ENCODE results near the gene TCFL5.

Gene TCFL5

GRCh38 chr20:62864207-62864606, 2.6 kb upstream of the TCFL5 start:
- no peaks in the 10 kb centered on the region for H3K36me3 ChIP-seq (ENCODE audit: insufficient read depth)
- H4K20me1 ChIP-seq (ENCODE audit: insufficient read depth): 0 out of 2 replicates have a peak, but pooled peaks cover 2% of the 10 kb centered on the region
- peaks cover 10% of the 10 kb centered on the region for H3K79me2 ChIP-seq (ENCODE audit: insufficient read depth, low read depth)
- H2AFZ ChIP-seq (ENCODE audit: low read depth): no peak overlapping the region
- peaks cover 20% of the 10 kb centered on the region for H3K4me1 ChIP-seq (ENCODE audit: low read depth, poor library complexity, severe bottlenecking)
- H3K27me3 ChIP-seq (ENCODE audit: insufficient read depth, low read depth): no peaks in the 10 kb centered on the region
- no peak overlapping the region for H3K9ac ChIP-seq
- no peak for TF ChIP-seq CTCF (conservative IDR thresholded peaks at IDR 0.05; ENCODE audit: low read depth, low read length)
- no peak overlapping the region for H3K4me2 ChIP-seq
- no peak overlapping the region for H3K27ac ChIP-seq
- no peak overlapping the region for H3K4me3 ChIP-seq (IDR thresholded peaks at IDR 0.05; ENCODE audit: insufficient read depth, low read depth, low read length)

- Histone ChIP-seq H3K4me3 (IDR thresholded peaks at IDR 0.05; ENCODE audit: insufficient read depth, low read depth, low read length) (no peak overlapping the region), H3K4me2 (no peak overlapping the region), H3K36me3 (ENCODE audit: insufficient read depth) (no peaks in the 10 kb centered on the region; the same call in 1 of the 2 replicates), H3K27me3 (ENCODE audit: insufficient read depth, low read depth) (no peaks in the 10 kb centered on the region), H3K4me1 (ENCODE audit: low read depth, poor library complexity, severe bottlenecking) (peaks cover 21% of the 10 kb centered on the region), H3K79me2 (ENCODE audit: insufficient read depth, low read depth) (peaks cover 10% of the 10 kb centered on the region), H4K20me1 (ENCODE audit: insufficient read depth) (0 out of 2 replicates have a peak, but pooled peaks cover 2% of the 10 kb centered on the region), H3K27ac (no peak overlapping the region), H2AFZ (ENCODE audit: low read depth) (no peak overlapping the region), H3K9ac (no peak overlapping the region)
- TF ChIP-seq CTCF (conservative IDR thresholded peaks at IDR 0.05; ENCODE audit: low read depth, low read length): no peak
Measured at GRCh38 chr20:62860924-62861691, 514 bp downstream of the TCFL5 start.

GRCh38 chr20:62860391-62860923, 1.2 kb downstream of the TCFL5 start:
- peaks cover 21% of the 10 kb centered on the region for H3K4me1 ChIP-seq (ENCODE audit: low read depth, poor library complexity, severe bottlenecking)
- no peak for TF ChIP-seq CTCF (conservative IDR thresholded peaks at IDR 0.05; ENCODE audit: low read depth, low read length)
- no peaks in the 10 kb centered on the region; the same call in 1 of the 2 replicates for H3K36me3 ChIP-seq (ENCODE audit: insufficient read depth)
- no peak overlapping the region for H3K27ac ChIP-seq
- no peak overlapping the region for H3K4me3 ChIP-seq (IDR thresholded peaks at IDR 0.05; ENCODE audit: insufficient read depth, low read depth, low read length)
- H4K20me1 ChIP-seq (ENCODE audit: insufficient read depth): 0 out of 2 replicates have a peak, but pooled peaks cover 2% of the 10 kb centered on the region
- no peak overlapping the region for H2AFZ ChIP-seq (ENCODE audit: low read depth)
- H3K4me2 ChIP-seq: peak overlapping the region; percentile 64
- no peak overlapping the region for H3K9ac ChIP-seq
- peaks cover 10% of the 10 kb centered on the region for H3K79me2 ChIP-seq (ENCODE audit: insufficient read depth, low read depth)
- H3K27me3 ChIP-seq (ENCODE audit: insufficient read depth, low read depth): no peaks in the 10 kb centered on the region

GRCh38 chr20:62859721-62860120, 1.9 kb downstream of the TCFL5 start:
- no peaks in the 10 kb centered on the region for H3K27me3 ChIP-seq (ENCODE audit: insufficient read depth, low read depth)
- no peaks in the 10 kb centered on the region; the same call in 1 of the 2 replicates for H3K36me3 ChIP-seq (ENCODE audit: insufficient read depth)
- H3K4me2 ChIP-seq: peak overlapping the region; percentile 64; the same call in 1 of the 2 replicates
- H4K20me1 ChIP-seq (ENCODE audit: insufficient read depth): 0 out of 2 replicates have a peak, but pooled peaks cover 2% of the 10 kb centered on the region
- peaks cover 21% of the 10 kb centered on the region for H3K4me1 ChIP-seq (ENCODE audit: low read depth, poor library complexity, severe bottlenecking)
- H3K4me3 ChIP-seq (IDR thresholded peaks at IDR 0.05; ENCODE audit: insufficient read depth, low read depth, low read length): no peak overlapping the region
- H3K79me2 ChIP-seq (ENCODE audit: insufficient read depth, low read depth): peaks cover 10% of the 10 kb centered on the region
- no peak overlapping the region for H3K27ac ChIP-seq
- no peak overlapping the region for H2AFZ ChIP-seq (ENCODE audit: low read depth)
- no peak for TF ChIP-seq CTCF (conservative IDR thresholded peaks at IDR 0.05; ENCODE audit: low read depth, low read length)
- no peak overlapping the region for H3K9ac ChIP-seq
